SHP77 (cell line): ENCODE data around the gene ITGAX.

Experiments used
- DNase-seq, 2 experiments: peaks; one replicate each; lab custom pipeline; 2025; lab: John Stamatoyannopoulos, UW

ITGAX gene

DNA sequence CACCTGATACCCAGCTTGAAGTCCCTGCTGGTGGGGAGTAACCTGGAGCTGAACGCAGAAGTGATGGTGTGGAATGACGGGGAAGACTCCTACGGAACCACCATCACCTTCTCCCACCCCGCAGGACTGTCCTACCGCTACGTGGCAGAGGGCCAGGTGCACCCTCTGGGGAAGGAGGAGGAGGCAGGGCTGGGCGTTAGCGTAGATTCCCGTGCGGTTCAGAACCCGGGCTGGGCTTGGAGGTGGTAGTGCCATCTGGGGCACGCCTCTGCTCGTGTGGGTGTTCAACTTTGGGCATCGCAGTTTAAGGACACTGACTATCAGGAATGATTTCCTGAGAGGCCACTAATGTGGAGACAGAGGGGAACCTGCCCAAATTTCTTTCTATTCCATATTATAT is 18.3 kb downstream of the ITGAX start:
- no peak for DNase-seq

- DNase-seq: no peak
Observed at GRCh38 chr16:31375231-31375630, 20.3 kb downstream of the ITGAX start.

- peak in 1 of 2 experiments; percentile 14 for DNase-seq
Observed at GRCh38 chr16:31376705-31377104, 21.7 kb downstream of the ITGAX start.

GRCh38 chr16:31377210-31377903 is 22.4 kb downstream of the ITGAX start:
- DNase-seq: no peak

- DNase-seq: no peak
Observed at GRCh38 chr16:31380201-31380600, 25.2 kb downstream of the ITGAX start.

- peak; percentile 45 to 74 for DNase-seq
Observed at GRCh38 chr16:31382485-31383161, 27.6 kb downstream of the ITGAX start.

DNA sequence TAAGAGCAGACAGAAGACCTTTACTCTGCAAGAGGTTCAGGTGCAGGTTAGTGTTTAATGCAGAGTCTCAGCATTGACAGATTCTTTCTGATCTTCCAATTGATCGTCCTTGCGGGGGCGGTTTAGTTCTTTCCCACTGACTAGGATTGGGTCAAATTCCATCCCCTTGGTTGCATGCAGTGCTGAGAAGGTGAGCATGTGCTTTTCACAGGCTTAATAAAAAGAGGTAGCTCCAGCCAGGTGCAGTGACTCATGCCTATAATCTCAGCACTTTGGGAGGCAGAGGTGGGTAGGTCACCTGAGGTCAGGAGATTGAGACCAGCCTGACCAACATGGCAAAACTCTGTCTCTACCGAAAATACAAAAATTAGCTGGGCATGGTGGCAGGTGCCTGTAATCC is 30.7 kb downstream of the ITGAX start:
- no peak for DNase-seq

- DNase-seq: peak in 1 of 2 experiments; percentile 7
Observed at GRCh38 chr16:31386157-31386984, 31.4 kb downstream of the ITGAX start.

DNA sequence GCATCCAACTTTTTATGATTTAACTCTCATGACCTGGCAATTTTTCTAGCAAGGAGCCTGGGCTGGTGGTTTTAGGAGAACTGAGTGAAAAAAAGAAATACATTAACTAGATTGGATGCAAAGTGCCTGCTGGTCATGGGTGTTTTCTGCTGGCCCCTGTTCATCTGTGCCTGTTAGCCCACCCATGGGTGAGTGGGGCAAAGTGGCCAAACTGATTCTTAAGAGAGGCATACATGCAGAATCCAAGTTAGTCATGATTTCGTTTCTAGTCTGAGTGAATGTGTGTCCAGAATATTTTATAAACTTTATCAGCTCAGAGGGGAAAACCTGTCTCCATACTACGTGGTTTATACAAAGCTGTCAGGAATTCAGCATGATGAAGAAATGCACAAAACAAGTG is 33.6 kb downstream of the ITGAX start:
- DNase-seq: no peak

DNA sequence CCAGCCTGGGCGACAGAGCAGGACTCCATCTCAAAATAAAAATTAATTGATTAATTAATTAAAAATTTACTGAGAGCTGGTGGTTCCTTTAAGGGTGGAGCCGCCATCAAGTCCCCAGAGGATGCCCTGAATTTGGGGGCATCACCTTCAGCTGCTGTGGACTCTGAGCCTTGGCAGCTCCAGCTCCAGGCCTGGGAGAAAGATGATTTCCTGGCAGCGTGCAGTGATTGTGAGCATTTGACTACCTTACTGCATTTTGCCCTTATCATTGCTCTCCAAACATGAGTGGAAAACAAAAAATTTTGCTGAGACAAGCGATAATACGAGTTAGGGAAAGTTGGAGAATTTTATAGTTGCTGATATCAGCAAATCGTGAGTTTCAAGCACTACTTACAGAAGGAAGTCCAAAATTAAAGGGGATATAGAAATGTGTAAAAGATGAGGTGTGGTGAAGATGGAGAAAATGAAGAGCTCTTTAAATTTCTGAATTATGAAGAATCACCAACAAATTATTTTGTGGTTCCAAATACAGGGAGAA is 35.6 kb downstream of the ITGAX start:
- DNase-seq: no peak

DNA sequence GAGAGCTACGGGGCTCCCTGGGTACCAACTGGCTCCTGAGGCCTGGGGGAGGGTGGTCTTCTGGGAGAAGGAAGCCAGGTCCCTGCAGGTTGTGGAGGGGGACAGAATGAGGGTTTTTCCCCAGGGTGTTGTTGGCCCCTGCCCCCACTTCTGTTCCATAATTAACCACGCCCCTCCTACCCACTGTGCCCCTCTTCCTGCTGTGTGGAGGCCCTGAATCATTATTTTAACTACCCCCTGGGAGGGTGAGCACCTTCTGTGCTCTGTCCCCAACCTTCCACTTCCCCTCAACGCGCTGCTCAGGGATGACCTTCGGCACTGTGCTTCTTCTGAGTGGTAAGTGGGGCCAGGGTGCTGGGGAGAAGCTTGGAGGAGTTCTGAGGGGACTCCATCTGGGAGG is 38.1 kb downstream of the ITGAX start, which contains the start of gene ITGAD:
TSS of gene ITGAD (plus strand) at position 280 of the 400 bp plus-strand sequence. CDS start at position 306, 26 bp downstream.
- no peak for DNase-seq

DNA sequence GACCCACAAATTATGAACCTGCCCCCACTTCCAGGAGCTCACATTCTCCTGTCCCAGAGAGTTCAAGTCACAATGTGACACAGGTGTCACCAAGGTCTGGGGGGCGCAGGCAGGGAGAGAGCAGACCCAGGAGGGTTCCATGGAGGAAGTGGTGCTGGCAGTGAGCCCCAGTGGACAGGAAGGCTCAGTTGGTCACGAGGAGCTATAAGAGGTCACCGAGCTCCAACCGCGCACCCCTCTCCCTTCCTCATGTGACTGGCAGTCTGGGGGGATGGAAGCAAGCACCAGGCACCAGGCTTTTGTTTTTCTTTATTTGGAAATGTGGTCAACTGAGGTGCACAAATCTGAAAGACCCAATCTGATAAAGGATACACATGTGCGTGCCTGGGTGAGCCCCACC is 40.7 kb downstream of the ITGAX start:
- no peak for DNase-seq

- no peak for DNase-seq
Observed at GRCh38 chr16:31397096-31397660, 42.2 kb downstream of the ITGAX start.

- no peak for DNase-seq
Observed at GRCh38 chr16:31397701-31398100, 42.7 kb downstream of the ITGAX start.

- DNase-seq: no peak
Observed at GRCh38 chr16:31400191-31400590, 45.2 kb downstream of the ITGAX start.

GRCh38 chr16:31401436-31401835 is 46.5 kb downstream of the ITGAX start:
- no peak for DNase-seq

DNA sequence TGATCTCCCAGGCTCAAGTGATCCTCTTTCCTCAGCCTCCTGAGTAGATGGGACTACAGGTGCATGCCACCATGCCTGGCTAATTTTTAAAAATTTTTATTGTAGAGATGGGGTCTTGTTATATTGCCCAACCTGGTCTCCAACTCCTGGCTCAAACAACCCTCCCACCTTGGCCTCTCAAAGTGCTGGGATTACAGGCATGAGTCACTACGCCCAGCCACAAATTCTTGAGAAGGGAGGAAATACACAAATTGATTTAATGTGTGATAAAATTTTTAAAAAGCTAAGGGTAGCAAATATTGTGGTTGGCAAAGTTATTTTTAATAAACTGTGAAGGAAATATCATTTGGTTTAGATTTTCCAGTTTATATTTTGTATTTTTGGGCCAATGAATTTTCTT is 47.7 kb downstream of the ITGAX start:
- no peak for DNase-seq

DNA sequence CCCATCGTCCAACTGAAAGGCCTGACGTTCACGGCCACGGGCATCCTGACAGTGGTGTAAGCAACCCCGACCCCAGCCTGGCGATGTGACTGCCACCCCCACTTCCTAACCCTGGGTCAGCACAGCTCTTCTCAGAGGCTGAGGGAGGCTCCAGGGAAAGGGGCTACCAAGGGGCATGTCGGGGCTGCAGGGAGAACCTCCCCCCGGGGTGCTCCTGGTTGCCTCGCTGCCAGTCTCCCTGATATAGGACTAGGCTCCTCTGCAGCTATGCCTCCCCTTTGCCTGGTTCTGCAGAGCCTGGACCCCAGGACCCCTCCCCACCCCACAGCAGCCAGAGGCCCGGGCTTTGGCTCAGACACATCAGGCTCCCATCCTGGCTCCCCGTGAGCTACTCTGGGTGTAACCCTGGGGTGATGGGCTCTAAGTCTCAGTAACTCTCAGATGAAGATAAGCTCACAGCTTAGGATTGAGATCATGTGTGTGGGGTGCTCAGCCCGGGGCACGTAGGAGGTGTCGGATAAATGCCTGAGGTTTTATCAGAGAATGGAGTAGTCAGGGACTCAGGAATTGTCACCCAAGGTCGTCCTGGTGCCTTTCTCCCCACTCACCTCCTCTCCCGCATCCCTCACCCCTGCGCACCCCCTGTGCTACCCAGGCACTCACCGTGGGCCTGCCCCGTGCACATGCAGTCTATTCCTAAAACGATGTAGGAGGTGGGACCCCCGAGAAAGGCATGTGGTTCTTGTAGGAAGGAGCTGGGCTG is 48.8 kb downstream of the ITGAX start:
- no peak for DNase-seq

- DNase-seq: peak; percentile 62 to 77
Observed at GRCh38 chr16:31404353-31405064, 49.5 kb downstream of the ITGAX start.

DNA sequence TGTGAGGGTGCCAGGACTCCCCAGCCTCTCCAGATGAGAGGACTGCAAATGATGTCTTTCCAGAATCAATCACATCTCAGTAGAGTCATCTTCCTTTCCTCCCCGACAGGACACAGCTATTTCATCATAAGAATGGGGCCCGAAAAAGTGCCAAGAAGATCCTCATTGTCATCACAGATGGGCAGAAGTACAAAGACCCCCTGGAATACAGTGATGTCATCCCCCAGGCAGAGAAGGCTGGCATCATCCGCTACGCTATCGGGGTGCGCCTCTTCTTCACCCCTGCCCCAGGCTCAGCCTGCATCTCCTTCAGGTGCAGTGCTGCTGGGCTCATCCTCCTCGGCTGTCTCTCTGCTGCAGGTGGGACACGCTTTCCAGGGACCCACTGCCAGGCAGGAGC is 52.4 kb downstream of the ITGAX start:
- DNase-seq: no peak

- DNase-seq: no peak
Observed at GRCh38 chr16:31409433-31409832, 54.5 kb downstream of the ITGAX start.
